Epithelial cell of prostate (primary cell): Measurements from ENCODE around the gene COA6.

Experiments
- DNase-seq: peaks from one replicate; pipeline ENCODE4 v3.0.0-alpha.2; 2011; ENCODE audit warnings: low read depth, low spot score
- H3K27ac ChIP-seq: fragments of 450-650 bp; 2 replicates; pipeline ENCODE4 v1.5.1; 2017; ENCODE audit warnings: mild to moderate bottlenecking

Gene COA6

DNA sequence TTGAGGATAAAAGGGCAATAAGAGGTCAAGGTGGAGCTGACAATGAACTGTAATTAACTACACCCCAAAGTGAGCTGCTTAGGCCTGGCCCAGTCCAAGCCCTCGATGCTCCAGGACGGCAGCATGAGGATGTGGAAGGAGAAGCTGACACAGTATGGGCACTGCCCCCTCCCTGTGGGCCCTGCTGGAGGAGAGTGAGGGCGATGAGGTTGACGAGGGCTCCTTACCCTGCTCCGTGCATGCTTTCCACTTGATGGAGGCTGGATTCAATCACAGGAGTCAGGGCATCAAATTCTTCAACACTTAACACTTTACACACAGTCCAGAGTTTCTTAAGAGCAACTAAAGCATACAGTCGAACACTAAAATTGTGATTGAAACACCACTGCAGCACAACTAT is 32.4 kb downstream of the COA6 start:
- no peak overlapping the region for H3K27ac ChIP-seq
- DNase-seq = no peak

DNA sequence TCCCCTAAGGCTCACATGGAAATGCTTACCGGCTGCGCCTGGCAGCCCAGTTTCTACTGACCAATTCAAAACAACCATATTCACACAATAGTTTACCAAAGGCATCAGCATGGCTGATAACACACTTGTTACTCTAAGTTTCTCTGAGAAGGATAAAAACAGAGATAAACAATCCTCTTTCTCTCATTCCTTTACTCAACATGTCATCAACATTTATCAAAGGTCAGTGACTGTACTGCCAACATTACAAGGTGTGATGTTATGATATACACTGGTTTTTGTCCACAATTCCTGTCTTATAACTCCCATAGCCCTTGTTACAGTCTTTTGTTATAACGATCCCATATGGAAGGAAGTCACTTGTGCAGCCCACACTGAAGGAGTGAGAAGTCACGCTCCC is 33.6 kb downstream of the COA6 start:
- DNase-seq = no peak
- H3K27ac ChIP-seq = no peak overlapping the region

DNA sequence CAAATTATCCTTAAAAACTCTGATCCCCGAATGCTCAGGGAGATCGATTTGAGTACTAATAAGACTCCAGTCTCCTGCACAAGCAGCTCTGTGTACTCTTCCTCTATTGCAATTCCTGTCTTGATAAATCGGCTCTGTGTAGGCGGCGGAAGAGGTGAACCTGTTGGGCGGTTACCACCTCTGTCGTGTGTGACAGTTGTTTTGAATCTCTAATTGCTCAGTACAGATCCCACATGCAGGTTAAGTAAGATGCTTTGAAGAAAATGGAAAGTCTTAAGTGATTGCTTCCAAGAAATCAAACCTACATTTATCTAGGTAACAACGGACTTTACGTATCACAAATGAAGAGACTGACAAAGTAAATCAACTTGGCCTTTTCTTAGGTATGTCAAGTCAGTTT is 35.5 kb downstream of the COA6 start:
- DNase-seq = no peak
- no peak overlapping the region for H3K27ac ChIP-seq

DNA sequence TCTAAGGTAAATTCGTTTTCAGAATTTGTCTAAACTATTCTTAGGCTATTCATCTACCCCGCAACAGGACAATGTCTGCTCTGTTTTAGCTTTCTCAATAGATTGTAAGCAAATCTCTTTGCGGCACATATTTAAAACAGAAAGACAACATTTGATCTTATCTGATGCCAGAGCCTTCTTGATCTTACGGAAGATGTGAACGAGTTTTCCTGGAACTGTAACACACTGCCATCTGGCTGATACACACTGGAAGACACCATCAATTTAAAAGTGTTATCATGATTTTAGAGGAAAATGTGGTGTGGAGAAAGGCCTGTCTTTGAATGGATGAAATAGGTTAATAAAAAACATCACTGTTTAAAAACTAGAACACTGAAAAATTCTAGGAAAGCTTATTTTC is 36.1 kb downstream of the COA6 start:
- DNase-seq = no peak
- H3K27ac ChIP-seq = no peak overlapping the region

DNA sequence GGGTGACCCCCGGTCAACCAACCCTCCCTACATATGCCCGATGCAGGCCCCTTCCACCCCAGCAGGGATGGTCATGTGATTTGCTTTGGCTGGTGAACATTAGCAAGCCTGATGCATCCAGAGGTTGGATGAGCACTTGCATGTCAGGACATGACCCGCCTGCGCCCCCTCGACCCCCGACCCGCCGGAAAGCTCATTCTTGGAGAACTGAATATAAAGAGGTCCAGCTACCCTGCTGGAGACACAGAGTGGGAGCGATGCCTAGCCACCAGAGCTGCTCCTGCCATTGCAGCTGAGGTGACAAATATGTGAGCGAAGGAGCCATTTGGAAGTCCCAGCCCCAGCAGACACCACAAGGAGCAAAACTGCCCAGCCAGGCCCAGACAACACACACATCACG is 39.6 kb downstream of the COA6 start:
- no peak for DNase-seq
- H3K27ac ChIP-seq = no peak overlapping the region

DNA sequence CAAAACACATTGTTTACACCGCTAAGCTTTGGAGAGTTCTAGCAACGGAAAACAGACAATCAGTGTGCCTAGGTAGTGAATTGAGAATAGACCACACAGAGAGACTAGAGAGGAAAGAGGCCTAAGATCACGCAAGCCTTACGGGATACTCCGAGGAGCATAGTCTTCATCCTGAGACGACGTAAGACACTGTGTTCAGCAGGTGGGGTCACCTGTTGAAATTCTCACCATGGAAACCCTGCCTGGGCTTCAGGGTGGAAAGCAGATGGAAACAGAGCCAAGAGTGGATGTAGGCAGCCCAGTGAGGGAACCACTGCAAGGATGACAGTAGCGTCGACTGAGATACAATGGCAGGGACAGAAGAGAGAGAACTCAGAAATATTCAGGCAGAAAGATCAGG is 40.2 kb downstream of the COA6 start:
- H3K27ac ChIP-seq = no peak overlapping the region
- no peak for DNase-seq

DNA sequence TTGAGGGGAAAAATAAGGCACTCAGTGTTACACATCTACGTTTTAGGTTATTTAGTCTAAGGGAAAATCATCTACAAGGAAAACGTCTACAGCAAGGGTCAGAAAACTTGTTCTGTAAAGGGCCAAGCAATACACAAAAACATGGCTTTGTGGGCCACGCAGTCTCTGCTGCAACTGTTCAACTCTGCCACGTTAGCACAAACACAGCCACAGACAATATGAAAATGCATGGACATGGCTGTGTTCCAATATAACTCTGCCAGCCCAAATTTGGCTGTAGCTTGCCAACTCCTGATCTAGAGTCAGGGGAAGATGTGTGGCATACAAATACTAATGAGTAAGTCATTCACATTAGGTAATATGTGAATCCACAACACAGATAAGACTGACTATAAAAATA is 40.7 kb downstream of the COA6 start:
- DNase-seq = no peak
- peak overlapping the region; percentile 24 for H3K27ac ChIP-seq

DNA sequence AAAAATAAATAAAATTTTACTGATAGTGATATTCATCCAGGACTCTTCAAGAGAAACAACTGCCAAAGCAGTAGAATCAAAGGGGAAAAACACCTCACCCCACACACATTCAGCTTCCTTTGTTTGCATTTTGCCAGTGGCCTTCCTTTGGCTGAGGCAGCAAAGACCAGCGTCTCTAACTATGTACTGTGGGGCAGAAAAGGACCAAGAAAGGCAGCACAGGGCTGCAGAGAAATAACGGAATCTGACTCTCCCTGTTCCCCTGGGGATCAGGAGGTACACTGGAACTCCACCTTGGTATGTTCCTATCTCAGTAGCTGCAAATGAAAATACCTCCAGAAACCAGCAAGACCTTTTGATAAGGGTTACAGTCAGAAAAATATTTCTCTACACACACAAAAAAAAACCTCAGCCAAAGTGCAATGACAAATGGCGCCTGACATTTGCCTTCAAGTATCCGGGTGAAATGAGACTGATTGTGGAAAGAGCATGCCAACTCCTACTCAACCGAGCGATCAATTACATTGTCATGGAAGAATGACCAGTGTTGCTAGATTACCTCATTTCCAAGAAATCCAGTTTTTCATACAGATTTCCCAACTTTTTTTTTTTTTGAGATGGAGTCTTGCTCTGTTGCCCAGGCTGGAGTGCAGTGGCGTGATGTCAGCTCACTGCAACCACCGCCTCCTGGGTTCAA is 54.8 kb downstream of the COA6 start:
- no peak overlapping the region for H3K27ac ChIP-seq
- no peak for DNase-seq

DNA sequence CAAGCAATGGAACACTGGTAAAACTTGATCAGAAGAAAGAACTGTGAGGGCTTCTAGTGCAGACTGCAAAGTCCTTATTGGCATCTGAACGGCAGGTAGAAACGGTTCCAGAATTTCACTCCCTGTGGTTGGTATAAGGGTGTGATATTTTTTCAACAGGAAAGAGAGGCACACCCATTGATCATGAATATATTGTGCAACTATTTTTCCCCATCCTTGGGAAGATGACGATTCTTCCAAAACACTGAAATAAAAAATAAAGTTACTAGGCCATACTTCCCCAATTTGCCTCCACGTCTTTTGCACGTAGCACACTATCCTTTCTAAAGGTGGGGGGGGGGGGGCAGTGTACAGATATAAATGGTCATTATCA is 56.2 kb downstream of the COA6 start:
- H3K27ac ChIP-seq = no peak overlapping the region
- no peak for DNase-seq

DNA sequence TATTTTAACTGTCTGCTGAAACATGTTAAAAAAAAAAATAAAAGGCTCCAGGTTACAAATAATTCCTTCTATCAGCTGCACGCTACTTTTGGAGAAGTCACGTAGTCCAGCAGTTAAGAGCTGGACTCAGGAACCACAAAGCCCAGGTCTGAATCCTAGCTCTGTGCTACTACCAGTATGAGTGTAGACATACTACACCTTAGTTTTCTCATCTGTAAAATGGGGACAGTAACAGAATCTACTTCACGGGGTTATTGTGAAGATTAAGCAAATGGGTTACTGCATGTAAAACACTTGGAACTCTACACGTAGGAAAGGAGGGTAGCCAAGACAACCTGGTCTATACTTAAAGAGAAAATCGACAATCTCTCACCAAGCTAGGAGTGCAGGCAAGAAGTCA is 57.4 kb downstream of the COA6 start:
- no peak overlapping the region for H3K27ac ChIP-seq
- no peak for DNase-seq

DNA sequence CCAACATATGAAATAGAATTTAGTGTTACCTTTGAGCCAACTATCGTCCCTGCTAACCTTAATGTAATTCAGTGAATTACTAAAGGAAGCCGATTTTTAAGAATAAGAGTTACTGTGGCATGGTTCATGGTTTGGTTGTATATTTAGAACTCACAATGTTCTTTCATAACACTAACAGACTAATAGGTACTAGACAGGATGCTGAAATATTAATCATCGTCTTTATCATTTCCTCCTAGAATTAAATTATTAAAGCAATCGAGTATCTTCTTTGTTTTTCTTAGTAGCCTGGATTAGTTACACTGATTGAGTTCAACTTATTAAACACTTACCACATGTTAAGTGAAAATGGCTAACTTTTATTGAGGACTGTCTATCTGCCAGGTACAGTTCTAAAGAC is 58.0 kb downstream of the COA6 start:
- no peak overlapping the region for H3K27ac ChIP-seq
- DNase-seq = no peak

DNA sequence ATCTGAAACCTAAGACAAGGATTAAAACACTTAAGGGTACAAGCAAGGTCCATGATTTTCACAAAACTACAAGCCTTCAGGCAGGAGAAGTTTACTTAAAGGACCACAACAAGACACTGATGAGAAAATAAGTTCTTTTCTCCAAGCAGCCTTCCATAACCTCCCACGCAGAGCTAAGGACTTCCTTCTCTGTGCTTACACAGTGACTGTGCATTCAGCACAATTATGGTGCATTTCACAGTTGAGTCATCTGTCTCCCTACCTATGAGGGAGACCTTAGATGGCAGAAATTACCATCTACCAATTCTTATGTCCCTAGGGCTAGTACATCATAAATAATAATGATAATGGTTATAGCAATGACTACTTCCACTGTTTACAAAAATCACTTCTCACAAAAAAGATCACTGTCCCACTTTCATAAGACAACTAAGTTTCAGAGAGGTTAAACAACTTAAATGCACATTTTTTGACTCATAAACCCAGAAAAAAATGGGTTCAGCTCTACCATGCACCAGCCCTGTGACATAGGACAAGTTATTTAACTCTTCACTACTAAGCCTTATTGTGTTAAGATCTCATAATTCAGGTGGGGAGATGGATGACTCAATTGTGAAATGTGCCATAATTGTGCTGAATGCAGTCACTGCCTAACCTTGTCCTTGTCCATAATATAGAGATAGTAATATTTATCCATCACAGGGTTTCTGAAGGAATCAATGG is 60.5 kb downstream of the COA6 start:
- peak overlapping the region; percentile 19 for H3K27ac ChIP-seq
- peak; percentile 65 for DNase-seq
